HG02970 (cell line): Measurements from ENCODE around the gene PLA2G4E.

Experiments
- ATAC-seq: cut with Tn5 transposase; IDR thresholded peaks from one replicate; pipeline ENCODE4 v1.9.1; 2021; ENCODE audit warnings: mild to moderate bottlenecking, moderate library complexity, moderate number of reproducible peaks; ENCODE audit not compliant: unreplicated experiment, low FRiP score

The PLA2G4E gene

DNA sequence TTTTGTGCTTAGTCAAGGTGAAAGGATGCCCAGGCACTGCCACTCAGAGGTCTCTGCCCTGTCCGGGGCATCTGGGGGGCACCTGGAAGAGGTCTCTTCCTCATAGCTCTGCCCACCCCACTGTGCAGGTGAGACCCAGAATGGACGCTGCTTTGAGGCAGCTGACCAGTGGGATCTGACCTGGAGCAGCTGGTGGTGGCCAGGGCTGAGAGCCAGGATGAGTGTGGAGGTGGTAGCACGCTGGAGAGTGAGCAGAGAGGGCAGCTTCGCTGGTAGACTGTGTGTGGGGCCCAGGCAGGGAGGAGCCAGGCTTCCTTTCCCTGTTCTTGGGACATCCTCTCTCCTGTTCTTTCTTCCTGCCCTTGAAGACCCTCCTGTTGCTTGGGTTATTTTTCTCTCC lies 32.2 kb upstream of the PLA2G4E start:
- no peak for ATAC-seq

DNA sequence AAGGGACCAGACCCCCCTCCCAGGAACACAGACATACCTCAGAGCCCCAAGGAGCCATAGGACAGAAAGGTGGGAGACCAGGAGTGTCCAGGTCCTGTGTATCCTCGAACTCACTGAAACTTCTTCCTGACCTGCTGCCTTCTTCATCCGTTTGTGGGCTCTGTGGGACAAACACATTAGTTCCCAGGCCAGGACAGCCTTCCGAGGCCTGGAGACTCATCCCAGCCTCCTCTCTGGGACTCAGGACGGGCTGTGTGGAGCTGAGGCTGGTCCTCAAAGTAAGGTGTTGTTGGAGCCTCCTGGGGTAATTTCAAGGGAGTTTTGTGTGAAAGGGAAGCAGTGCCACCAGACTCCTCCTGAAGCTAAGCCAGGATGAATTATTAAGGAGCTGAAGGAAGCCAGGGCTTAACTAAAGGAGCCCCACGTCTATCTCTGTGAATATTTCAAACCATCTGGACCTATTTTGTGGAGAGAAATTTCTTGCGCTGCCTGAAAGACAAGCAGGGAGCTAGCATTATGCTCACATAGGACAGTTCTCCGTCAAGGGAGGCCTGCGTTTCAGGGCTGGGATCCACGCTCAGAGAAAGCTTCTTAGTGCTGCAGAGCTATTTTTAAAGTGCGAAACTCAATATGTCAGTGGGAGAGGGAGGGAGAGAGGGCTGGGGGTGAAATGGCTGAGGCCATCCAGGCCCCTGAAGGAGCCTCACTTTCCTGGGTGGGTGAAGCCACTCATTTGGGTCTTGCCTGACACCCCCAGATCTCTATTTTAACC lies 29.8 kb upstream of the PLA2G4E start:
- ATAC-seq: no peak

GRCh38 chr15:42048821-42049200 lies 28.0 kb upstream of the PLA2G4E start:
- ATAC-seq: no peak

DNA sequence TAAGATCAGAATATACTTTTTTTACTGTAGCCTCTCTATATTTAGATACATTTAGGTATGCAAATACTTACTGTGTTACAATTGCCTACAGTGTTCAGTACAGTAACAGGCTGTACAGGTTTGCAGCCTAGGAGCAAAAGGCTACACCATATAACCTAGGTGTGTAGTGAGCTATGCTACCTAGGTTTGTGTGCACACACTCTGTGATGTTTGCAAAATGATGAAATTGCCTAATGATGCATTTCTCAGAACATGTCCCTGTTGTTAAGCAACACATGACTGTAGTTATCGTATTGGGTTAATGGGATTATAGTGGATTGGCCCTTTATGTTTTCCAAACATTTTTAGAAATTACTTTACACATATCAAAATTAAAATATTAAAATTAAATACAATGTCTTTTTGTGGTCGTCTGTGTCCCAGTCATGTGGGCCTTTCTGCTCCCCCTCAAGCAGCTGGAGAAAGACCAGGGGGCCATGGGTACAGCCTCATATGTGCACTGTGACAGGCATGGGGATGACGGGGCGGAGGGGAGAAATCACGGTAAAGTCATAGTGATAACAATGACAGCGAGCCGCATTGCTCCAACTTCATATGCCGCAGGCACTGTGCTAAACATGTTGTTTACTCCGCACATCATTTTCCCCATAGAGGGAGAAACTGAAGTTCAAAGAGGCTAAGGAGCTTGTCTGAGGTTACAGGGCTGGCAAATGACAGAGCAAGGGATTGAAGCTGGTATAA lies 27.4 kb upstream of the PLA2G4E start:
- no peak for ATAC-seq

DNA sequence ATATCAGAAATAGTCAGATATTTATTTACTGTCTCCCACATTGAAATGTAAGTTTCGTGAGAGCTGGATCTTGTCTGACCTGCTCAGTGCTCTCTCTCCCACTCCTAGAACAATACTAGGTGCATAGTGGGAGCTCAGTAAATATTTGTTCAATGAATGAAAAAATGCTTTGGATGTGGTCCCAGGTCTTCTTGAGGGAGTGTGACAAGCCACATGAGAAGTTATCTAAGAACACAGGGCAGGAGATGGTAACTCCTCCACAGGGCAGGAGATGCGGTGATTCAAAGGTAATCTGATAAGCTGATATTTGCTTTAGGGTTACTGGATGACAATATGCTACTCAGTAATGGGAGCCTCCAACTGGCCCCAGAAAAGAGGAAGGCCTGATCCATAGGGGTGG lies 25.8 kb upstream of the PLA2G4E start:
- ATAC-seq: no peak

DNA sequence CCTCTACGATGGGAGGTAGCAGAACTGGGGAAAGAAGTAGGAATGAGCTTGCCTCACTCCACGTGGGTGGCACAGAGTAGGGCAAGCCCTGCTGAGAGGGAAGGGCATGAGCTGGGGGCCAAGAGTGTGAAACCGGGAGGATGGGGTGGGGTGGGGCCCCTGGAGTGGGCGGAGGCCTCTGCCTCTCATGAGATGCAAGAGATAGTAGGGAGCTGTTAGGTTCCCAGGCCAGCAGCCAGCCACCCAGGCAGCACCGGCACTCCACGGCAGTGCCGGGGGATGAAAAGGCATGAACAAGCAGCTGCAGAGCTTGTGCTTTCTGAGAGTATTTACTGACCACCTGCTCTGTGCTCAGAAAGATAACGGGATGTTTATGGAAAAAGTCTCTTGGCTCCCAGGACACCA lies 24.4 kb upstream of the PLA2G4E start:
- no peak for ATAC-seq

DNA sequence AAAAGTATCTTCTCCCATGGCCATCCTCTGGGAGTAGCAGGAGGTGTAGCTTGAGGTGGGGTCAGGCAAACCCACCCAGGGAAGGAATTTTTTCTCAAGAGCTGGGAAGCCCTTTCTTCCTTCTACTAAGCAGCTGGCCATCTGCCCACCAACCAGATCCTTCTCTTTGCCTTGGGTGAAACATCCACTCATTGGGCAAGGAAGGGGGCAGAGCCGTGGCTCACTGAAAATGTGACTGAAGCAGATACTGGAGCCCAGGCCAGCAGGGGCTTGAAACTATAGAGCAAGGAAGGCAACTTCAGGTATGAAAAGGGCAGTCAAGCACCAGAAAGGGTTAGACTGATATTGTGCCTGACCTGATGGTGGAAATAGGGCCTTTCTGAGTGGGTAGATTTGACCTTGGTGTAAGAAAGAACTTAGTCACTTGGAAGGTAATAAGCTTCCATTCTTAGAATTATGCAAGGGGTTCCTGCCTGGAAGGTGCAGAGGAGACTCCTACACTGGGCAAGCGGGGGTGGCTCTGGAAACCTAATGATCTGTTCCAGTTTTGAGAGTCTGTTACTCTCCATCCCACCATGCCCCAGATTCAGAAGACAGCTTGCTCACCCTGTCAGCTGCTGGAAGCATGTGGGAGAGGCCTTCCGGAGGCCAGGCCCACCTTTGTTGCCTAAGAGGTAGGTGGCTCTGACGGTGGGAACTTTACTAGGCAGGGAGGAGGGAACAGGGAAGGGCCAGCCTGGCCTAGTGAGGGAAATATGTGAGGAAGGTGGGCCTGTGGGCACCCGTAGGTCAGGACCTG lies 22.0 kb upstream of the PLA2G4E start:
- ATAC-seq: no peak

GRCh38 chr15:42038401-42038800 lies 17.6 kb upstream of the PLA2G4E start:
- no peak for ATAC-seq

GRCh38 chr15:42037656-42038055 lies 16.8 kb upstream of the PLA2G4E start:
- ATAC-seq: no peak

DNA sequence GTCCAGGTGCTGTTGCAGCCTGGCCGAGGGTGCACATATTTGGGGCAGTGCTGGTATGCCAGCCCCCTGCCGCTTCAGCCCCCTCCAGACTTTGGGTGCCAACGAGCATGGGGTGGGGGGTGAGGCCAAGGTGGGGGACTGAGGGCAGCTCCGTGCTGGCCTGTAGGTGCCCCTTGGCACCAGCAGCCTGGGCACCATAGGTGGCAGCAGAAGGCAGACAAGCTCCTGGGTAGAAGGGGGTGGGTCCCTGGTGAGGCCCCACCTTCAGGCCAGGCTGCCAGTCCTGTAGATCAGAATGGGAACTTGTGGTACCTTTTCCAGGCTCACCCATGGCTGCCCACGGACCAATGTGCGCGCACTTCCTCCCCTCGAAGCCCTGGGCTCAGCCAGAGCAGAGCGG lies 16.1 kb upstream of the PLA2G4E start:
- ATAC-seq: no peak

GRCh38 chr15:42036112-42036905 lies 15.5 kb upstream of the PLA2G4E start:
- no peak for ATAC-seq

- no peak for ATAC-seq
Observed at GRCh38 chr15:42035435-42035761, 14.6 kb upstream of the PLA2G4E start.

- ATAC-seq: no peak
Observed at GRCh38 chr15:42034628-42035434, 14.0 kb upstream of the PLA2G4E start.

- no peak for ATAC-seq
Observed at GRCh38 chr15:42033214-42033873, 12.5 kb upstream of the PLA2G4E start.

- ATAC-seq: no peak
Observed at GRCh38 chr15:42032376-42033213, 11.8 kb upstream of the PLA2G4E start.

DNA sequence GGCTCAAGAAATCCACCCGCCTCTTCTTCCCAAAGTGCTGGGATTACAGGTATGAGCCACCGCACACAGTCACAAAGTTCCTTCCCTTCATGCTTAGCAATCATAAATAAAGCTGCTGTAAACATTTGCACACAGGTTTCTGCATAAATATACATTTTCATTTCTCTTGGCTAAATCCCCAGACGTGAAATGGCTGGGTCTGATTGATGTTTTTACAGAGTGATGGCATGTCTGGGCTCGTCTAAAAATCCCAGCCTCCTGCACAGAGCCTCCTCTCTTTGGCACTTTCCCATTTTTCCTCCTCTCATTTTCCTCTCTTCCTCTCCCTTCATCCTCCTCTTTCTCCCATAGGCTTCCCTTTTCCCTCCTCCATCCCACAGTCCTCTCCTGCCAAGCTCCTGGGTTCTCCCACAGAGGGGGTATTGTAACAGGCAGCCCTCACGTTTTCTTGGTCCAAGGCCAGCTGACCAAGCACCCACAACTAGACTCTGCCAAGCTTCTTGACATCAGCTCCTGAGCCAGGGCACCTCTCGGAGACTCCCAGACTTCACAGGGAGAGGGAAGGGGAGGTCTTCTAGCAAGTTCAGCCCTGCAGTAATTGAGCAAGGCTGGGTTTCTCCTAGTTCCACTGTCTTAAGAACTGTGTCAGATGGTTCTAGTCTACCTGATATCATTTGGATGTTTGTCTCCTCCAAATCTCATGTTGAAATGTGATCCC lies 10.5 kb upstream of the PLA2G4E start:
- ATAC-seq: no peak

DNA sequence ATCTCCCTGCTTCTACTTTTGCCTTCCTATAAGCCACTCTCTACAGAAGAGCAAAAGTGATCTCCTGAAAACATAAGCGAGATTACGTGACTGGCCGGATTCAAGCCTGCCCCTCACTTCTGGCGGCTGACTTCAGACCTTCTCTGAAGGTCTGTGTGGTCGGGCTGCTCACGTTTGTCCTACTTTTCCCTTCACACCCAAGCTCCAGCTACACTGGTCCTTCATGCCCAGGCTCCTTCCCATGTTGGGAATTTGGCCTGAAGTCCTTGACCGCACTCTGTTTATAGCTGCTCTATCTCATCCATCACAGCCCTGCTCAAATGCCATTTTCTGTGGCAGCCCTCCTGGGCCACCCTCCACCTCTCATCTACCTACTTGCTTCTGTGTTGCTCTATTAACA lies 6.7 kb upstream of the PLA2G4E start:
- no peak for ATAC-seq

- no peak for ATAC-seq
Observed at GRCh38 chr15:42024303-42024702, 3.5 kb upstream of the PLA2G4E start.
